MM.1S (cell line): ENCODE data around the gene SYNJ1.

Experiments
- DNase-seq: peaks from one replicate; pipeline ENCODE4 v3.0.0-alpha.2; 2015
- H2AFZ ChIP-seq: fragments of 300-600 bp; sonication (generic); 2 replicates; pipeline ENCODE4 v1.6.0; 2016; ENCODE audit warnings: antibody characterized with exemption, low read length
- H3F3A ChIP-seq: fragments of 300-600 bp; sonication (generic); 2 replicates; pipeline ENCODE4 v1.6.1; 2016; ENCODE audit warnings: mild to moderate bottlenecking, antibody characterized with exemption, low read length, moderate library complexity, mixed read lengths; ENCODE audit not compliant: insufficient read depth
- H3K27ac ChIP-seq: fragments of 300-600 bp; sonication (generic); 2 replicates; pipeline ENCODE4 v1.5.1; 2016; ENCODE audit warnings: mild to moderate bottlenecking, low read length
- H3K27me3 ChIP-seq: fragments of 300-600 bp; sonication (generic); replicated peaks from 2 replicates; pipeline ENCODE4 v1.6.0; 2016; ENCODE audit warnings: low read length; ENCODE audit not compliant: insufficient read depth
- H3K36me3 ChIP-seq: fragments of 300-600 bp; sonication (generic); replicated peaks from 2 replicates; pipeline ENCODE4 v1.6.1; 2016; ENCODE audit warnings: mild to moderate bottlenecking, low read length, mixed read lengths; ENCODE audit not compliant: insufficient read depth
- H3K4me1 ChIP-seq: fragments of 300-600 bp; sonication (generic); 2 replicates; pipeline ENCODE4 v1.6.1; 2016; ENCODE audit warnings: low read length, mixed read lengths
- H3K4me2 ChIP-seq: fragments of 300-600 bp; sonication (generic); 2 replicates; pipeline ENCODE4 v1.6.0; 2016; ENCODE audit warnings: low read depth, low read length
- H3K4me3 ChIP-seq: fragments of 300-600 bp; sonication (generic); 2 replicates; pipeline ENCODE4 v1.5.1; 2016; ENCODE audit warnings: low read length, mixed read lengths
- H3K79me2 ChIP-seq: fragments of 300-600 bp; sonication (generic); 2 replicates; pipeline ENCODE4 v1.6.1; 2016; ENCODE audit warnings: mixed run types, low read length, mixed read lengths
- H3K9ac ChIP-seq: fragments of 300-600 bp; sonication (generic); 2 replicates; pipeline ENCODE4 v1.6.1; 2016; ENCODE audit warnings: low read length, mixed read lengths
- H3K9me2 ChIP-seq: fragments of 300-600 bp; sonication (generic); replicated peaks from 2 replicates; pipeline ENCODE4 v1.6.1; 2016; ENCODE audit warnings: mild to moderate bottlenecking, low read length, mixed read lengths; ENCODE audit not compliant: insufficient read depth
- H3K9me3 ChIP-seq: fragments of 300-600 bp; sonication (generic); replicated peaks from 2 replicates; pipeline ENCODE4 v1.6.1; 2016; ENCODE audit warnings: mild to moderate bottlenecking, low read length, mixed read lengths; ENCODE audit not compliant: insufficient read depth
- H4K20me1 ChIP-seq: fragments of 300-600 bp; sonication (generic); 2 replicates; pipeline ENCODE4 v1.6.1; 2016; ENCODE audit warnings: mild to moderate bottlenecking, low read length, moderate library complexity, mixed read lengths; ENCODE audit not compliant: insufficient read depth
- EZH2 ChIP-seq: fragments of 300-600 bp; sonication (generic); optimal IDR thresholded peaks from 2 replicates; pipeline ENCODE3; 2017; ENCODE audit warnings: low read depth, mild to moderate bottlenecking, antibody characterized with exemption, low read length, mixed read lengths
- EZH2phosphoT487 ChIP-seq: fragments of 300-600 bp; sonication (generic); IDR thresholded peaks from 2 replicates; pipeline ENCODE4 v1.6.1; 2018; ENCODE audit warnings: antibody characterized with exemption, low read length
- TF ChIP-seq, protein P1 (sequence below): fragments of 300-600 bp; sonication (generic); IDR thresholded peaks from 2 replicates; pipeline ENCODE4 v1.5.1; 2016; ENCODE audit warnings: antibody characterized with exemption, low read length, mixed read lengths

SYNJ1 gene

DNA sequence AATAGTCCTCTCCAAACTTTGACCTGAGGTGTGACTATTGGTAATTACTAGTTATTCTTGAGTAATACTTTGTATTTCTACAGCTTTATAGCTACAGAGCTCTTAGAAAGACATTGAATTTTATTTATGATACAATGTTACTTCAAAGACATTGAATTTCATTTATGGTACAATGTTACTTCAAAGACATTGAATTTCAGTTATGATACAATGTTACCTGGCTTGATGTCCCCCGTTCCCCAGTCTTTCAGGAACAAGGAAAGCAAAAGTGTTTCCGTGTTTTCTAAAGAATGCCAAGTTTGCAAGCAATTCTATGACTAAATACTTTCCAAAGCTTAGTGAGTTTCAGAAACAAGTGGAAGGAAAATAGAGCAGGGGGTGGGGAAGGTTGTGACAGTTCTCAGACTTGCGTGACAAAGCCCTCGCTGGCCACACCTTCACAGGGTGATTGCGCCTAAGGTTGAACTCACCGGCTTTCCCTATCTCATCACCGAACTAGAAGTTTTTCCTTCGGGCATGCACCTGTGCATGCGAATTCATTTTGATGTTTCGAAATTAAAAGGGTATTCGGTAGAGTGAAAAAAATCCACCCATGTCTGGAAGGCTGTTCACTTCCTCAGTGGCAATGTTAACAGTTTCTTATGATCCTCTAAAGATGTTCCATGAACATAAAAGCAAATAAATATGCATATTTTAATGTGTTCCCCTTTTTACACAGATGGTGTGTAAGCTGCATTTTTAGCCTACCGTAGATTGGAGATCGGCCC is 44.7 kb upstream of the SYNJ1 start:
- Histone ChIP-seq H2AFZ (peak overlapping the region; percentile 66), H3K9me2 (no peaks in the 10 kb centered on the region)

DNA sequence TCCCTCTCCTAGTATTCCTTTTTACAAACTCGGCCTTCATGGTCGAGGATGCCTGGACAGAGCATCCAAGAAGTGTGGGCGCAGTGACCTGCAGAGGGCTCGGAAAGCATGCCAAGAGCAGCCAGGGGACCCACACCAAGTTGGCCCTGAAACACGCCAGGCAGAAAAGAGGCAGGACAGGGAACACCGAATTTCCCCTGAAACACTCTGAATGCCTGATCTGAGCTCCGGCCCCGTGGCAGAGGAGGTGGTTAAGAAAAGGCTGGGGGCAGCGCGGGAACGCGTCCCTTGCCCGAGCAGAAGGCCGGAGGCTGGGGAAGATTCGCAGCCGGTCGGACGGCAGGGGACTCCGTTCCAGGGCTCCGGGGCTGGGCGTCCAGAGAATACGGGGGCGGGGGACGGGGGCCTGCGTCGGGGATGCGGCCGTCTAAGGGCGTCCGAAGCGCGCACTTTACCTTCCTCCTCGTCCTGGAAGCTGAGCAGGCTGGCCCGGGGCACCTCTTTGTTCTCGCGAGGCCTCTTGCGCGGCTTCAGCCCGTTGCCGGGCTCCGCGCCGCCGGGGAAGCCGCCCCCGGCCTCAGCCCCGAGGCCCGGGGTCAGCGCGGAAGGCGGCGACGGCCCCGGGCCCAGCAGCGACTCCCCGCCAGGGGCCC is 43.2 kb upstream of the SYNJ1 start:
- H3K9me3 ChIP-seq = no peaks in the 10 kb centered on the region
- TF ChIP-seq EZH2 (no peak), EZH2phosphoT487 (no peak)
- TF ChIP-seq, protein P1, sequence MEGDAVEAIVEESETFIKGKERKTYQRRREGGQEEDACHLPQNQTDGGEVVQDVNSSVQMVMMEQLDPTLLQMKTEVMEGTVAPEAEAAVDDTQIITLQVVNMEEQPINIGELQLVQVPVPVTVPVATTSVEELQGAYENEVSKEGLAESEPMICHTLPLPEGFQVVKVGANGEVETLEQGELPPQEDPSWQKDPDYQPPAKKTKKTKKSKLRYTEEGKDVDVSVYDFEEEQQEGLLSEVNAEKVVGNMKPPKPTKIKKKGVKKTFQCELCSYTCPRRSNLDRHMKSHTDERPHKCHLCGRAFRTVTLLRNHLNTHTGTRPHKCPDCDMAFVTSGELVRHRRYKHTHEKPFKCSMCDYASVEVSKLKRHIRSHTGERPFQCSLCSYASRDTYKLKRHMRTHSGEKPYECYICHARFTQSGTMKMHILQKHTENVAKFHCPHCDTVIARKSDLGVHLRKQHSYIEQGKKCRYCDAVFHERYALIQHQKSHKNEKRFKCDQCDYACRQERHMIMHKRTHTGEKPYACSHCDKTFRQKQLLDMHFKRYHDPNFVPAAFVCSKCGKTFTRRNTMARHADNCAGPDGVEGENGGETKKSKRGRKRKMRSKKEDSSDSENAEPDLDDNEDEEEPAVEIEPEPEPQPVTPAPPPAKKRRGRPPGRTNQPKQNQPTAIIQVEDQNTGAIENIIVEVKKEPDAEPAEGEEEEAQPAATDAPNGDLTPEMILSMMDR = peak; percentile 17; the same call in 1 of the 2 replicates
- H3K4me1 ChIP-seq = peaks cover 14% of the 10 kb centered on the region
- peak; percentile 60 for DNase-seq
- peaks cover 33% of the 10 kb centered on the region for H4K20me1 ChIP-seq
- H3K27me3 ChIP-seq = no peaks in the 10 kb centered on the region
- no peaks in the 10 kb centered on the region for H3K9me2 ChIP-seq
- peak overlapping the region; percentile 95 for H3K4me3 ChIP-seq
- H2AFZ ChIP-seq = peak overlapping the region; percentile 52
- H3K27ac ChIP-seq = peak overlapping the region; percentile 77; the same call in 1 of the 2 replicates
- H3K79me2 ChIP-seq = peaks cover 55% of the 10 kb centered on the region
- H3K36me3 ChIP-seq = peaks cover 14% of the 10 kb centered on the region
- peak overlapping the region; percentile 81 for H3K4me2 ChIP-seq
- H3F3A ChIP-seq = peaks cover 18% of the 10 kb centered on the region
- H3K9ac ChIP-seq = peak overlapping the region; percentile 83

More for the DNA sequence above, 44.7 kb upstream of the SYNJ1 start:
- Histone ChIP-seq H3K4me3 (peak overlapping the region; percentile 95), H3K4me1 (peaks cover 14% of the 10 kb centered on the region), H3K36me3 (peaks cover 14% of the 10 kb centered on the region), H3K4me2 (peak overlapping the region; percentile 70), H3F3A (peaks cover 18% of the 10 kb centered on the region), H3K9me3 (no peaks in the 10 kb centered on the region), H3K27me3 (no peaks in the 10 kb centered on the region), H3K79me2 (peaks cover 40% of the 10 kb centered on the region), H3K27ac (peak overlapping the region; percentile 77), H4K20me1 (peaks cover 20% of the 10 kb centered on the region), H3K9ac (peak overlapping the region; percentile 62)
- no peak for TF ChIP-seq EZH2phosphoT487
- TF ChIP-seq, protein P1 = no peak
- TF ChIP-seq EZH2 = no peak
- DNase-seq = peak; percentile 74

DNA sequence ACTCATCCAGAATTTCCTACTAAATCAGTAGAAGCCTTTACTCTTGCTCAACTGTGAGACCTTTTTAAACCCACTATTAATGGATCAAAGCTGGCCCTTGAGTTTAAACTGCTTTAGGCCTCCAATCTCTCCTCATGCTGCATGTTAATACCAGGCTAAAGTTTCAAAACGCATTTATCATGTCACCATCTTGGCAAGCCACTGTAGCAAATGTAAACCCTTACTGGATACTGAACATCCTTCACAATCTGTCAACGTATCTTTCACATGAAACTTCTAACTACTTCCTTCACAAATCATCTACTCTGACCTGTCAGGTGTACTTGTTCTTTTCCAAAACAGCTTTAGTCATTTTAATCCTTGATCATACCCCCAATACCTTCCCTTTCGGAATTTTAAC is 40.7 kb upstream of the SYNJ1 start:
- no peaks in the 10 kb centered on the region for H3K9me2 ChIP-seq
- H3K4me2 ChIP-seq = peak overlapping the region; percentile 81; the same call in 1 of the 2 replicates
- H3K9me3 ChIP-seq = no peaks in the 10 kb centered on the region
- no peak overlapping the region for H3K9ac ChIP-seq
- H4K20me1 ChIP-seq = peaks cover 38% of the 10 kb centered on the region
- peaks cover 14% of the 10 kb centered on the region for H3K36me3 ChIP-seq
- DNase-seq = no peak
- no peak overlapping the region for H2AFZ ChIP-seq
- TF ChIP-seq, protein P1 = no peak
- TF ChIP-seq EZH2phosphoT487 = no peak
- TF ChIP-seq EZH2 = no peak
- no peak overlapping the region for H3K27ac ChIP-seq
- peaks cover 18% of the 10 kb centered on the region for H3F3A ChIP-seq
- H3K4me3 ChIP-seq = no peak overlapping the region
- peaks cover 78% of the 10 kb centered on the region for H3K79me2 ChIP-seq
- H3K27me3 ChIP-seq = no peaks in the 10 kb centered on the region
- peaks cover 14% of the 10 kb centered on the region for H3K4me1 ChIP-seq
